A673 (cell line): Measurements from ENCODE around the gene EPHB6. TPM values are rescaled to one million over a fixed set of nuclear protein-coding genes. Genes with fewer than 3 reads are reported as not detected.

Experiments used
- BruUV-seq: library from RNA; stranded (reverse); fragments of 400-500 nt; replicated peaks from 2 replicates; lab custom pipeline; 2021; lab: Mats Ljungman, UMichigan
- CTCF ChIA-PET: fragments of 300-600 bp; sonication (Branson Sonifier 250); formaldehyde crosslinking; loops from one replicate; lab custom pipeline; 2022; ENCODE audit warnings: antibody characterized with exemption; lab: Charles Lee
- POLR2A ChIA-PET: fragments of 300-600 bp; sonication (Branson Sonifier 250); formaldehyde crosslinking; loops from one replicate; lab custom pipeline; 2022; ENCODE audit warnings: antibody characterized with exemption; ENCODE audit not compliant: low non-redundant PET; lab: Charles Lee
- DNase-seq: peaks from one replicate; pipeline ENCODE4 v3.0.0-alpha.2; 2015; ENCODE audit warnings: low spot score
- H3K27ac ChIP-seq: fragments of 200-600 bp; sonication (generic); 2 replicates; pipeline ENCODE4 v1.5.1; 2016; ENCODE audit warnings: mixed run types, low read depth, mild to moderate bottlenecking, mixed read lengths, antibody characterized with exemption, low read length; ENCODE audit not compliant: poor library complexity, severe bottlenecking
- H3K27me3 ChIP-seq: fragments of 200-600 bp; sonication (generic); replicated peaks from 2 replicates; pipeline ENCODE4 v1.6.1; 2017; ENCODE audit warnings: mixed run types, low read depth, mild to moderate bottlenecking, mixed read lengths, antibody characterized with exemption, low read length; ENCODE audit not compliant: insufficient read depth, poor library complexity
- H3K36me3 ChIP-seq: fragments of 200-600 bp; sonication (generic); 2 replicates; pipeline ENCODE4 v1.6.1; 2016; ENCODE audit warnings: mixed run types, mild to moderate bottlenecking, mixed read lengths, antibody characterized with exemption, low read length; ENCODE audit not compliant: insufficient read depth, poor library complexity, severe bottlenecking
- H3K4me1 ChIP-seq: fragments of 200-600 bp; sonication (generic); 2 replicates; pipeline ENCODE4 v1.6.1; 2017; ENCODE audit warnings: mixed run types, mild to moderate bottlenecking, mixed read lengths, antibody characterized with exemption, low read length; ENCODE audit not compliant: insufficient read depth, poor library complexity, severe bottlenecking
- H3K4me3 ChIP-seq: fragments of 200-600 bp; sonication (generic); 2 replicates; pipeline ENCODE4 v1.5.1; 2016; ENCODE audit warnings: low read depth, mixed run types, mild to moderate bottlenecking, mixed read lengths, low read length; ENCODE audit not compliant: poor library complexity, severe bottlenecking
- H3K9me3 ChIP-seq: fragments of 200-600 bp; sonication (generic); 2 replicates; pipeline ENCODE4 v1.6.1; 2016; ENCODE audit warnings: mixed run types, low read depth, mild to moderate bottlenecking, mixed read lengths, antibody characterized with exemption, low read length; ENCODE audit not compliant: poor library complexity, severe bottlenecking
- EZH2 ChIP-seq: fragments of 200-600 bp; sonication (generic); IDR thresholded peaks from 2 replicates; pipeline ENCODE4 v1.6.1; 2017; ENCODE audit warnings: borderline replicate concordance, low read depth, mild to moderate bottlenecking, mixed read lengths, antibody characterized with exemption, low read length; ENCODE audit not compliant: poor library complexity, severe bottlenecking
- intact Hi-C: fragments of 100-400 bp; cut with micrococcal nuclease; formaldehyde crosslinking; loops from one replicate; pipeline ENCODE4 v1.10.0; 2022; ENCODE audit not compliant: unreplicated experiment
- total RNA-seq: library from RNA; stranded (reverse); gene quantifications from 2 replicates; pipeline ENCODE4 v1.2.3, GENCODE V29; 2021
- TF ChIP-seq, protein P1 (sequence below): fragments of 300-800, 200-600 bp; sonication (generic); conservative IDR thresholded peaks from 2 replicates; pipeline ENCODE4 v1.5.1; 2017; ENCODE audit warnings: low read depth, mild to moderate bottlenecking, antibody characterized with exemption, low read length, moderate library complexity, mixed read lengths

Gene EPHB6
- total RNA-seq, 1 experiment from 2014 or later, result 0.49 TPM

DNA sequence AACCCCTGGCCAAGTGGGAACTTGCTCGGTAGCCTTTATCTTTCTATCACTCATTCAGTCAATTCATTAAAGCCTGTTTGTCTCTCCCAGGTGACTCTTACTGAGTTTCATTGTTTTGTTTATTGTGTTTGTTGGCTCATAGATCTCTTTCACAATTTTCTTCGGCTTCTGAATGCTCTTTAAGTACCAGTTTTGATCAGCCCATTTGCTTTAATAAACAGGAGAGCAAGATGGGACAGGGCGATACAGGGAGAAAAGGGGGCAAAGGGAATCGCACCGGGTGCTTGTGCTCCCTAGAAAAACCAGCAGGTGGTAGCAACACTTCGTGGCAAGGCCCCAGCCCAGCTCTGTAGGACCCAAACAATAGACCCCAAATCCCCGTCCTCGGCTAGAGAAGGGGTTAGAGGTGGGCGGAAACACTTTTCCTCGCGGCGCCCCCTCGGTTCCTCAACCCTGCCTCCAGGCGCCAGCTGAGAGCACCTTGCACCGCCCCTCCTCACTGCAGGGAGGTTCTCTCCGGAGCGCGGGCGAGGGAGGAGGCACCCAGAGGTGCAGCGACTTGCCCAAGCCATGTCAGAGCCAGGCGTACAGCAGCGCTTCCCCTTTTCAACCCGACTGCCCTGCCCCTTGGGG lies 1.0 kb upstream of the EPHB6 start:
- BruUV-seq, result no TSS peak
- ChIA-PET CTCF (interaction anchor here (1.3 to 1.4 kb wide), 2 partner anchors 12 to 150 kb away, joined by 5 to 8 read pairs; no protein-coding TSS in a partner anchor), POLR2A (no interaction called here)
- peak; percentile 67 for DNase-seq
- H3K4me1 ChIP-seq, result peaks cover 9% of the 10 kb centered on the region
- peak overlapping the region; percentile 50 for H3K4me3 ChIP-seq
- peaks cover 61% of the 10 kb centered on the region for H3K27me3 ChIP-seq
- no peak overlapping the region for H3K27ac ChIP-seq
- H3K9me3 ChIP-seq, result no peaks in the 10 kb centered on the region
- TF ChIP-seq, protein P1, sequence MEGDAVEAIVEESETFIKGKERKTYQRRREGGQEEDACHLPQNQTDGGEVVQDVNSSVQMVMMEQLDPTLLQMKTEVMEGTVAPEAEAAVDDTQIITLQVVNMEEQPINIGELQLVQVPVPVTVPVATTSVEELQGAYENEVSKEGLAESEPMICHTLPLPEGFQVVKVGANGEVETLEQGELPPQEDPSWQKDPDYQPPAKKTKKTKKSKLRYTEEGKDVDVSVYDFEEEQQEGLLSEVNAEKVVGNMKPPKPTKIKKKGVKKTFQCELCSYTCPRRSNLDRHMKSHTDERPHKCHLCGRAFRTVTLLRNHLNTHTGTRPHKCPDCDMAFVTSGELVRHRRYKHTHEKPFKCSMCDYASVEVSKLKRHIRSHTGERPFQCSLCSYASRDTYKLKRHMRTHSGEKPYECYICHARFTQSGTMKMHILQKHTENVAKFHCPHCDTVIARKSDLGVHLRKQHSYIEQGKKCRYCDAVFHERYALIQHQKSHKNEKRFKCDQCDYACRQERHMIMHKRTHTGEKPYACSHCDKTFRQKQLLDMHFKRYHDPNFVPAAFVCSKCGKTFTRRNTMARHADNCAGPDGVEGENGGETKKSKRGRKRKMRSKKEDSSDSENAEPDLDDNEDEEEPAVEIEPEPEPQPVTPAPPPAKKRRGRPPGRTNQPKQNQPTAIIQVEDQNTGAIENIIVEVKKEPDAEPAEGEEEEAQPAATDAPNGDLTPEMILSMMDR, result peak; percentile 66
- no peak for TF ChIP-seq EZH2
- intact Hi-C loops, result loop anchor here (1.0 to 2.0 kb wide), 3 partner anchors 149 to 361 kb away; no protein-coding TSS in a partner anchor
- no peaks in the 10 kb centered on the region for H3K36me3 ChIP-seq

GRCh38 chr7:142855114-142855743 lies 353 bp downstream of the EPHB6 start:
- peaks cover 9% of the 10 kb centered on the region for H3K4me1 ChIP-seq
- no peaks in the 10 kb centered on the region for H3K9me3 ChIP-seq
- peak overlapping the region; percentile 50 for H3K4me3 ChIP-seq
- no peaks in the 10 kb centered on the region for H3K36me3 ChIP-seq
- intact Hi-C loops, result loop anchor here (2.0 kb wide), 1 partner anchor 360 kb away; no protein-coding TSS in a partner anchor
- no peak for TF ChIP-seq EZH2
- TF ChIP-seq, protein P1, result no peak
- H3K27ac ChIP-seq, result no peak overlapping the region
- peaks cover 64% of the 10 kb centered on the region for H3K27me3 ChIP-seq
- no peak for DNase-seq
- CTCF ChIA-PET, result no interaction called here
- POLR2A ChIA-PET, result no interaction called here
- no TSS peak for BruUV-seq

- POLR2A ChIA-PET, result no interaction called here
- no peak overlapping the region for H3K4me3 ChIP-seq
- intact Hi-C loops, result loop anchor here (2.0 kb wide), 1 partner anchor 359 kb away; no protein-coding TSS in a partner anchor
These were observed 1.1 kb downstream of the EPHB6 start for GRCh38 chr7:142855756-142856564.

More at GRCh38 chr7:142855756-142856564, 1.1 kb downstream of the EPHB6 start:
- CTCF ChIA-PET, result no interaction called here
- BruUV-seq, result no TSS peak
- Histone ChIP-seq H3K27me3 (peaks cover 64% of the 10 kb centered on the region), H3K27ac (no peak overlapping the region), H3K4me1 (peaks cover 9% of the 10 kb centered on the region), H3K36me3 (no peaks in the 10 kb centered on the region), H3K9me3 (no peaks in the 10 kb centered on the region)
- DNase-seq, result no peak
- no peak for TF ChIP-seq EZH2
- TF ChIP-seq, protein P1, result no peak
